T-helper 2 cell (primary cell): ENCODE results near the gene SEMA5A.

Experiments used
- DNase-seq, 5 experiments: peaks; one replicate each; pipeline versions ENCODE4 v3.0.0 to v3.0.0-alpha.2; 2012 to 2022

SEMA5A gene

DNA sequence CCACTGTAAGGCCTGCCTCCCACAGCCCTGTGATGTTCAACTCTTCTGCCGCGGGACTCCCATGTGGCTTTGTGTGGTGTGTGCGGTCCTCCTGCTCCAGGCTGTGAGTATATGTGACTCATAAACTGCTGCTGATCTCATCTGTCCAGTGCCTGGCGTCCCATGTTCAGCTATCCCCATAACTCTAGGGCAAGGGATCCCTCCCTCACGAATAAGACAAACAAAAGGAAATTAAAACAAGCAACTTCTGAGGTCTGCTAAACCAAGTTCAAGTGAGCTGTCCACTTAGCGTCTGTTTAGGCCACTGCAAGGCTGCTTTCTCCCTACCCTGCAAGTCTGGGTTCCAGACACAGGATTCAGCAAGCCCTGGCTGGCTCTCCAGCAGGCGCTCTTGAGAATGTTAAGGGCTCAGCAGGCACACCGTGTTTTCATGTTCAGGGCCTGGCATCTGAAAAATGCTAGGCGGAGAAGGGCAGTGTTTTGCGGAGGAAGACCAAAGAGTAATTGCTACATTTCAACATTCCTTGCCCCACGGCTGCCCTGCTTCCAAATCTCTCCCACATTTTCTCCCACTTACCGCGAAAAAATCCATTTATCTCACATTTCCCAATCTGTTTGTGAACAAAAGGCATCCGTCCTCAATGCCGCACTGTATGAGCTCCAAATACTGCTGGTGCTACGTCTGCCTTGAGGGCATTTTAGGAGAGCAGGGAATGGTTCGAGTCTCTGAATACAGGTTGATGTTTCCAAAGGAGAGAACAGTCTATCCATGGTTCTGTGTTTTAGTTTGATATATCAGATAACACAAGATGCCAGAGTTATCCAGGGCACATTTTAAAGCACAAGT, 280.2 kb downstream of the SEMA5A start:
- no peak for DNase-seq

GRCh38 chr5:9264301-9264700, 281.6 kb downstream of the SEMA5A start:
- DNase-seq = no peak

DNA sequence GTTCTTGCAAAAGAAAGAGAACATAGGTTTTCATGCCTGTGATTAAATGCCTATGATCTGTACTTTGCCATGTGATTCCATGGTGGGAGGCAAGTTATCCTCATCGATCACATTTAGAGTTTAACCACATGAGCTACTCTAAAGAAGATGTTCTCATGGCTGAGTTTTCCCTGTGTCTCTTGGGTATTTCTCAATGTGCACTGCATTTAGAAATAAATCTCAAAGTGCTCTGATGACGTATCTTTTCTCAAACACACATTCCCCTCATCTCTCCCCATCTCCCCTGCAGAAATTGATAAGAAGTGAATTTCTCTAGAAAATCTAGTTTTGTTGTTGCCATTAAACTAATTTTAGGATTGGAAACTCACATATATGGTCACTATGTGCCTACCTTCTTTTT, 282.2 kb downstream of the SEMA5A start:
- no peak for DNase-seq

- peak in 1 of 5 experiments; percentile 61 for DNase-seq
These were observed 294.4 kb downstream of the SEMA5A start for GRCh38 chr5:9251379-9251980.

GRCh38 chr5:9249231-9249630, 296.6 kb downstream of the SEMA5A start:
- DNase-seq = no peak

DNA sequence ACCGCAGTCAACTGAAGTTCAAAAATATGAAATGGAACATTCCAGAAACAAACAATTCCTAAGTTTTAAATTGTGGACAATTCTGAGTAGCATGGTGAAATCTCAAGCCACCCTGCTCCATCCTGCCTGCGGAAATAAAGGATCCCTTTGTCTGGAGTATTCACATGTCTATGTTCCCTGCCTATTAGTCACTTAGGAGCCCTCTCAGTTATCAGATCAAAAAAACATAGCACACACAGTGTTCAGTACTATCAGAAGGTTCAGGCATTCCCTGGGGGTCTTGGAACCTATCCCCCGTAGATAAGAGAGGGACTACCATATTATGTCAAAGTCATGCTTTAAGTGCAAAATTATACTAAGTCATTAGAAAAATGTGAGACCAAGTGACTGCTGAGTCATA, 300.8 kb downstream of the SEMA5A start:
- DNase-seq = no peak

GRCh38 chr5:9244417-9244816, 301.5 kb downstream of the SEMA5A start:
- no peak for DNase-seq

- no peak for DNase-seq
These were observed 304.2 kb downstream of the SEMA5A start for GRCh38 chr5:9241479-9242305.

GRCh38 chr5:9240431-9240830, 305.4 kb downstream of the SEMA5A start:
- no peak for DNase-seq

DNA sequence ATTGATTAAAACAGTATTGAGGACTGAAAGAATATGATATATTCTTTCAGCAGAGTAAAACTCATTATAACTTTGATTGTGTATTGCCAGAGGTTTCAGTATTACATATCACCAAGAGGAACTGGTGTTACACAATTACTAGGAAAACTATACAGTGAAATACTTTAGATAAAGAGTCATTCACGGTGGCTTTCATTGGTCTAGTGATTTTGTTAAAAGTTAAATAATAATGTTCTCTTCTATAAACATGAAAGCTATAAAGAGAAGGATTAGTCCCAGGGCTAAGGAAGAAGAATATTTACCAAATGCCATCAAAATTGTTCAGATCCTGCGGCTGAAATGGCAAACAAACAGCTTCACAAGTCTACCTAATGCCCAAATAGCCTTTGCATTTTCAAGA, 306.2 kb downstream of the SEMA5A start:
- DNase-seq = no peak

- no peak for DNase-seq
These were observed 306.8 kb downstream of the SEMA5A start for GRCh38 chr5:9239071-9239470.

DNA sequence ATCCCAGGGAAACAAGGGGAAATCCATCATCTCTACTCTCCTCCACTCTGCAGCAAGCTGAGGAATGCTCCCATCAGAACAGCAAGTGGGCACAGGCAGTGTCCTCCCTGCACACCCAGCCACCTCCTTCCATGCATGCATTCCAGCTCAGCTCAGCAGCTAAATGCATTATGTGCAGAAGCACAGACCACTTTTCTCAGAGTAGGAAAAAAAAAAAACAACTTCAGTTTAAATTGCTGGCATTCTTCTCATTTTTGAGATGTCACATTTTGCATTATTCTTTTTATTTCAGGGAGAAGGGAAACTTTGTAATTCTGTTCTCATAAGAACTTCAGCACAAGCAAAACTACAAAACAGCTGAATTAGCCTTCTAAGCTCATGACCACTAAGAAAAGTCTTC, 312.2 kb downstream of the SEMA5A start:
- DNase-seq = no peak

- DNase-seq = no peak
These were observed 312.8 kb downstream of the SEMA5A start for GRCh38 chr5:9233035-9233434.

GRCh38 chr5:9231842-9232241, 314.0 kb downstream of the SEMA5A start:
- no peak for DNase-seq

DNA sequence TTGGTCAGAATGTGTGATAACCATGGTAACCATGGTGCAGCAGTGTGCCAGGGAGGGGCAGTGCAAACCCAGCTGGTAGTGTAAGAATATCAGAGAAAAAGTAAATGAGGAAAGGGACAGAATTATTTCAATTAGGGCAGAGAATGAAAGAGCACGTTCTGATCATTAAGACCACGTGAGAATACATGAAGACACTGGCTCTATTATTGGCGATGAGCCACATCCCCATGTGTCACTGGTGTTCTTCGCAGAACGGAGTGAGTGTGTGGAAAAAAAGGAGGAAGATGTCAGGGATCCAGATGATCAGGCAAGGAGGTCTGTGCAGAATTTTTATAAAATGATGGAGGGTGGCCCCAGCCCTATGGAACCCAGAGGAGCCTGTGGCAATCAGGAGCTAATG, 315.5 kb downstream of the SEMA5A start:
- DNase-seq = no peak

GRCh38 chr5:9226016-9226536, 319.8 kb downstream of the SEMA5A start:
- no peak for DNase-seq

- no peak for DNase-seq
These were observed 323.6 kb downstream of the SEMA5A start for GRCh38 chr5:9222054-9222976.

- no peak for DNase-seq
These were observed 327.5 kb downstream of the SEMA5A start for GRCh38 chr5:9218358-9218757.

- DNase-seq = no peak
These were observed 333.3 kb downstream of the SEMA5A start for GRCh38 chr5:9212605-9213004.

DNA sequence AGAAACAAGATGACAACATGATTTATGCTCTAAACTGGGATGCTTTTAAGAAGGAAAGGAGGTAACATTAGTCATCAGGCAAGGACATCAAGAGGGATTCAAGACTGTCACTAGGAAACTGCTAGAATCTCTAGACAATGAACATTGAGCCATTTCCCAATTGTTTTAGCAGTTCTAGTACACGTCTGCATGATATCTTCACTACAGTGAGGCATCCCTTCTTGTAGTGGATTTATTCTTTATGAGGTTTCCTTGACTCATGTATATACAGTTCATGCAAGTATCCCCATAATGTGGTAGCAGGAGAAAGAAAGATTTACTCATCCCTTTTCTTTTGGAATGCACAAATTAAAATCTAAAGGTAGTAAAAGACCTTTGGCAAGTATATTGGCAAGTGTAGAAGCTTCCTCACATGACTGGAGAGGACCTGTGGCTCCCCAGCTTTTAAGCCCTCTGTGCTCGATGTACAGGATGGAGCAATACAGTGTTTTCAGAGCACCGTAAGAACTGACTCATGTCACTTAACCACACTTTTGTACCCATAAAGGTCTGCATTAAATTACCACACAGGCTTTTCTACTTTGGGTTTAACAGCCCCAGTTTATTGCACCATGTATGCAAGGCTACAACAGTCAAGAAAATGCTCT, 335.9 kb downstream of the SEMA5A start:
- DNase-seq = peak in 1 of 5 experiments; percentile 25

GRCh38 chr5:9207817-9208418, 338.0 kb downstream of the SEMA5A start:
- DNase-seq = peak in 1 of 5 experiments; percentile 52
